Ammon's horn (tissue), 1 donor: ENCODE data around the gene ACBD3.

Experiments used
- DNase-seq: peaks from one replicate; pipeline ENCODE4 v3.0.0-alpha.2; 2016; ENCODE audit warnings: low spot score

ACBD3 gene

GRCh38 chr1:226201029-226201593, 14.6 kb upstream of the ACBD3 start:
- no peak for DNase-seq

- DNase-seq, result no peak
These were observed 13.4 kb upstream of the ACBD3 start for GRCh38 chr1:226199971-226200370.

- no peak for DNase-seq
These were observed 8.6 kb upstream of the ACBD3 start for GRCh38 chr1:226195144-226195543.

GRCh38 chr1:226187380-226187779, 839 bp upstream of the ACBD3 start:
- DNase-seq, result no peak

GRCh38 chr1:226187019-226187322, 430 bp upstream of the ACBD3 start:
- no peak for DNase-seq

GRCh38 chr1:226185141-226186036, 1.2 kb downstream of the ACBD3 start:
- DNase-seq, result no peak

- peak; percentile 49 for DNase-seq
These were observed 4.4 kb downstream of the ACBD3 start for GRCh38 chr1:226181996-226182714.

- DNase-seq, result no peak
These were observed 9.7 kb downstream of the ACBD3 start for GRCh38 chr1:226176870-226177269.

- no peak for DNase-seq
These were observed 14.0 kb downstream of the ACBD3 start for GRCh38 chr1:226172589-226172988.

- DNase-seq, result no peak
These were observed 20.2 kb downstream of the ACBD3 start for GRCh38 chr1:226166341-226166740.

- no peak for DNase-seq
These were observed 22.4 kb downstream of the ACBD3 start for GRCh38 chr1:226164154-226164553.

- DNase-seq, result no peak
These were observed 23.6 kb downstream of the ACBD3 start for GRCh38 chr1:226162898-226163297.

- no peak for DNase-seq
These were observed 27.6 kb downstream of the ACBD3 start for GRCh38 chr1:226158983-226159382.

- DNase-seq, result no peak
These were observed 28.1 kb downstream of the ACBD3 start for GRCh38 chr1:226158457-226158856.

GRCh38 chr1:226157761-226158316, 28.7 kb downstream of the ACBD3 start:
- DNase-seq, result no peak

- no peak for DNase-seq
These were observed 31.9 kb downstream of the ACBD3 start for GRCh38 chr1:226154593-226154992.

- DNase-seq, result no peak
These were observed 36.7 kb downstream of the ACBD3 start for GRCh38 chr1:226149806-226150205.

GRCh38 chr1:226148121-226148648, 38.4 kb downstream of the ACBD3 start:
- no peak for DNase-seq

GRCh38 chr1:226144045-226144444, 42.5 kb downstream of the ACBD3 start:
- no peak for DNase-seq

GRCh38 chr1:226135709-226136108, 50.8 kb downstream of the ACBD3 start:
- no peak for DNase-seq

GRCh38 chr1:226135059-226135651, 51.4 kb downstream of the ACBD3 start:
- DNase-seq, result no peak
